Endothelial cell (in vitro differentiated cells): Measurements from ENCODE around the gene LRRC32. TPM values are rescaled to one million over a fixed set of nuclear protein-coding genes. Genes with fewer than 3 reads are reported as not detected.

Source experiments
- DNase-seq: peaks from one replicate; pipeline ENCODE4 v3.0.0; 2021; ENCODE audit warnings: low spot score
- H3K27ac Mint-ChIP-seq: one replicate; pipeline ENCODE4 v1.8.0; 2021; ENCODE audit warnings: mixed read lengths, inconsistent platforms; ENCODE audit not compliant: unreplicated experiment
- H3K27me3 Mint-ChIP-seq: one replicate; pipeline ENCODE4 v1.8.0; 2021; ENCODE audit warnings: mild to moderate bottlenecking, moderate library complexity, mixed read lengths, inconsistent platforms; ENCODE audit not compliant: unreplicated experiment
- H3K36me3 Mint-ChIP-seq: one replicate; pipeline ENCODE4 v1.8.0; 2021; ENCODE audit warnings: mild to moderate bottlenecking, low read depth, mixed read lengths, inconsistent platforms; ENCODE audit not compliant: unreplicated experiment
- H3K4me1 Mint-ChIP-seq: one replicate; pipeline ENCODE4 v1.8.0; 2021; ENCODE audit warnings: mild to moderate bottlenecking, mixed read lengths, inconsistent platforms; ENCODE audit not compliant: unreplicated experiment
- H3K4me3 Mint-ChIP-seq: one replicate; pipeline ENCODE4 v1.8.0; 2021; ENCODE audit warnings: mild to moderate bottlenecking, mixed read lengths, inconsistent platforms; ENCODE audit not compliant: unreplicated experiment
- H3K9me3 Mint-ChIP-seq: one replicate; pipeline ENCODE4 v1.8.0; 2021; ENCODE audit warnings: mixed read lengths, inconsistent platforms; ENCODE audit not compliant: unreplicated experiment
- CTCF ChIP-seq: fragments of 200-600 bp; sonication (generic); IDR thresholded peaks from one replicate; pipeline ENCODE4 v1.5.0; 2021; ENCODE audit warnings: antibody characterized with exemption; ENCODE audit not compliant: unreplicated experiment
- total RNA-seq: library from RNA; stranded (reverse); fragmentation: NEBNext Ultra II Directional; extraction: Animal tissue kit (Norgen Biotek cat#: 25700); gene quantifications from one replicate; pipeline ENCODE4 v1.2.1, GENCODE V29; 2021; ENCODE audit not compliant: unreplicated experiment

Gene LRRC32
- total RNA-seq, 1 donor from 2014 or later: 22.0 TPM

DNA sequence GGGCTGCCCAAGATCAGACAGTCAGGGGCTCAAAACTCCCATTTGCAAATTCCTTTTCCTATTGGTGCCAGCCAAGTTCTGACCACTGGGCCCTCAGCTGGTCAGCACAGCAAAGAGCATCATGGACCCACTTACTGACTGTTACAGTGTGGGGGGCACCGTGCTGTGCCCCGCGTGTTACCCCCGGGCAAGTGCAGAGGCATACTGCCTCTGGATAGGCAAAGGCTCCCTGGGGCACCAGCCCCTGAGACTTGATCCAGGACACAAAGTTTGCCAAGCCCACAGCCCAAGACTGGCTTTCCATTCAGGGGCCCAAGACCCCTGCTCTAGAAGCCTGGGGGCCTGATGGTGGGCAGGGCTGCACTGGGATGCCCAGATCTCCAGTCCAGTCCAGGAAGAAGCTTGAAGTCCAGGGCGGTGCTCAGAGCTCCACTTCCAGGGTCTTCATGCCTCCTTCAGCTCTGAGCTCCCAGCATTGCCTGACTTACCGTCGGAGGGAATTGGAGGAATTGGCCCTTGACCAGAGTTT, 6.6 kb downstream of the LRRC32 start:
- H3K4me1 Mint-ChIP-seq: peaks cover 52% of the 10 kb centered on the region
- peaks cover 21% of the 10 kb centered on the region for H3K27me3 Mint-ChIP-seq

DNA sequence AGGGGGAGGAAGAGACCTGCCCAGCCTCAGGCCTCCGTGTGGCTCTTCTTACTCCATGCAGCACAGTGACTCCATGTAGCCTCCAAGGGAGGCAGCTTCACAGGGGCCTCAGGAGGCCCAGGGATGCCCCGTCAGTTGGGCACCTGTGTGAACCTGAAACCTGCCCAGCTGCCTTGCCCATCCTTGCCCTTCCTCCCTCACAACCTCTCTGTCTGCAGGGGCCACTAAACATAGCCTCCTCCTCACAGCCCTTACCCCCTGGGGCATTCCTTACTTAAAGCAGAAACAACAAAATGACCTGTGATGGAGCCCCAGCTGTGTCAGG, 7.1 kb downstream of the LRRC32 start:
- Mint-ChIP-seq H3K4me3 (peak overlapping the region; percentile 28), H3K9me3 (no peaks in the 10 kb centered on the region), H3K4me1 (peaks cover 48% of the 10 kb centered on the region), H3K27me3 (peaks cover 19% of the 10 kb centered on the region), H3K27ac (no peak overlapping the region), H3K36me3 (peaks cover 25% of the 10 kb centered on the region)
- TF ChIP-seq CTCF: no peak
- no peak for DNase-seq

More for the DNA sequence above, 6.6 kb downstream of the LRRC32 start:
- Mint-ChIP-seq H3K36me3 (peaks cover 25% of the 10 kb centered on the region), H3K27ac (peak overlapping the region; percentile 87), H3K9me3 (no peaks in the 10 kb centered on the region), H3K4me3 (peak overlapping the region; percentile 74)
- no peak for DNase-seq
- no peak for TF ChIP-seq CTCF

GRCh38 chr11:76662656-76663485, 7.7 kb downstream of the LRRC32 start:
- H3K9me3 Mint-ChIP-seq: no peaks in the 10 kb centered on the region
- H3K27me3 Mint-ChIP-seq: peaks cover 16% of the 10 kb centered on the region
- peaks cover 27% of the 10 kb centered on the region for H3K36me3 Mint-ChIP-seq
- peaks cover 48% of the 10 kb centered on the region for H3K4me1 Mint-ChIP-seq
- H3K4me3 Mint-ChIP-seq: no peak overlapping the region
- TF ChIP-seq CTCF: no peak
- no peak for DNase-seq
- no peak overlapping the region for H3K27ac Mint-ChIP-seq

DNA sequence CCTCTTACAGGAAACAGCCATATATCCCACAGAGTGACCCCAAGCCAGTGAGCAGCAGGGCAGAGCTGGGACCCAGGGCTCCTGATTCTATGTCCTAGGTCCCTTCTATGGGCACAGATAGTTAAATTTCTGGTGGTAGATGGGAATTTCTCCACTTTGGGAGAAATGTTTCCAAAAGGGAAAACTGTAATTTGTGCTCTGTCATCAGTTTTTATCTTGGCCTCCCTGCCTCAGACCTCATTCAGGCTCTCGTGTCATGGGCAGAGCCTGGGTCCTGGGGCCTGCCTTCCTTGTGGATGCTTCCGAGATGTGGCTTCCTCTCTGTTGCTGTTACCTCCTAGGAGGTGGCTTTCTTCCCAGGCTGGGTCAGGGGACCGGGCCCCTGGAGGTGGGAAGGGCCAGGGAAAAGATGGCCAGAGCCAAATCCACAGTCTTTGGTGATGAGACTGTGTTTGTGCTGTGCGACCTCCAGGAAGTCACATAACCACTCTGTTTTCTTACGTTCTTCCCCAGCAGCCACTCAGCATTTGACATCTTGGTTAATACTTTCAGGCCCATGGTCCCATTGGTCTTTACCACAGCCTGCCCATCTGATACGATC, 8.6 kb downstream of the LRRC32 start:
- Mint-ChIP-seq H3K9me3 (no peaks in the 10 kb centered on the region), H3K4me1 (peaks cover 47% of the 10 kb centered on the region), H3K27ac (no peak overlapping the region), H3K4me3 (no peak overlapping the region), H3K36me3 (peaks cover 31% of the 10 kb centered on the region), H3K27me3 (peaks cover 17% of the 10 kb centered on the region)
- TF ChIP-seq CTCF: no peak
- DNase-seq: no peak

GRCh38 chr11:76661306-76661751, 9.2 kb downstream of the LRRC32 start:
- Mint-ChIP-seq H3K27ac (no peak overlapping the region), H3K36me3 (peaks cover 31% of the 10 kb centered on the region), H3K4me3 (no peak overlapping the region), H3K9me3 (no peaks in the 10 kb centered on the region), H3K4me1 (peaks cover 44% of the 10 kb centered on the region), H3K27me3 (peaks cover 17% of the 10 kb centered on the region)
- DNase-seq: no peak
- no peak for TF ChIP-seq CTCF
